Measurements from ENCODE around the gene RFTN2. TPM values are rescaled to one million over a fixed set of nuclear protein-coding genes. Genes with fewer than 3 reads are reported as not detected.
A peak's percentile ranks its signal among the peaks of the same experiment; 100 is the strongest.

Gene RFTN2
- total and polyA plus RNA-seq, 2 experiments from 2014 or later, result 0.42 to 2.1 TPM

DNA sequence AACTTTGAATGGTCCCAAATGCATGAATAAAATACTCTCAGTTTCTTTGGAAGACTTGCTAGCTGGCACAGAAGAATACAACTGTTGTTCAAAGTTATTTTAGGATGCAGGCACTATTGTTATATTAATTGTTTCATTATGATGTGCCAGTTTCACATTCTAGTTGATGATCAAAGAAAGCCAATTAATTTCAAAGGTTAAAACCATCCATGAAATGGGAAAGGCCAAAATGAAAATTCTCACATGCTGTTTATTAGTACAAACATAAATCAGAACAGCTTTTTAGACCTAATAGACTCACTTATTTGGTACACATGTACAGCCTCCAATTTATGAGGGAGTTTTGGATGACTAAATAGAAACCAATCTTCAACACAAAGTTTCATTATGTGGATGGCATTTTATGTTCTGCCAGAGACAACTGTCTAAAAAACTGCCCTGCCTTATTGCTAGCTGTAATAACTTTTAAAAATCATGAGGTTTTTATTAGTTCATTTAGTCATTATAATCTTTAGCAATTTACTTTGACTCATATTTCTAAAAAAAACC lies 42.2 kb downstream of the RFTN2 start (continued):
- TF ChIP-seq, protein P1, sequence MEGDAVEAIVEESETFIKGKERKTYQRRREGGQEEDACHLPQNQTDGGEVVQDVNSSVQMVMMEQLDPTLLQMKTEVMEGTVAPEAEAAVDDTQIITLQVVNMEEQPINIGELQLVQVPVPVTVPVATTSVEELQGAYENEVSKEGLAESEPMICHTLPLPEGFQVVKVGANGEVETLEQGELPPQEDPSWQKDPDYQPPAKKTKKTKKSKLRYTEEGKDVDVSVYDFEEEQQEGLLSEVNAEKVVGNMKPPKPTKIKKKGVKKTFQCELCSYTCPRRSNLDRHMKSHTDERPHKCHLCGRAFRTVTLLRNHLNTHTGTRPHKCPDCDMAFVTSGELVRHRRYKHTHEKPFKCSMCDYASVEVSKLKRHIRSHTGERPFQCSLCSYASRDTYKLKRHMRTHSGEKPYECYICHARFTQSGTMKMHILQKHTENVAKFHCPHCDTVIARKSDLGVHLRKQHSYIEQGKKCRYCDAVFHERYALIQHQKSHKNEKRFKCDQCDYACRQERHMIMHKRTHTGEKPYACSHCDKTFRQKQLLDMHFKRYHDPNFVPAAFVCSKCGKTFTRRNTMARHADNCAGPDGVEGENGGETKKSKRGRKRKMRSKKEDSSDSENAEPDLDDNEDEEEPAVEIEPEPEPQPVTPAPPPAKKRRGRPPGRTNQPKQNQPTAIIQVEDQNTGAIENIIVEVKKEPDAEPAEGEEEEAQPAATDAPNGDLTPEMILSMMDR (conservative IDR thresholded peaks at IDR 0.05; ENCODE audit: low read depth in 2 of 2), result no peak
- no peak for TF ChIP-seq EZH2 (IDR thresholded peaks at IDR 0.05; ENCODE audit: low read depth, unreplicated experiment)

DNA sequence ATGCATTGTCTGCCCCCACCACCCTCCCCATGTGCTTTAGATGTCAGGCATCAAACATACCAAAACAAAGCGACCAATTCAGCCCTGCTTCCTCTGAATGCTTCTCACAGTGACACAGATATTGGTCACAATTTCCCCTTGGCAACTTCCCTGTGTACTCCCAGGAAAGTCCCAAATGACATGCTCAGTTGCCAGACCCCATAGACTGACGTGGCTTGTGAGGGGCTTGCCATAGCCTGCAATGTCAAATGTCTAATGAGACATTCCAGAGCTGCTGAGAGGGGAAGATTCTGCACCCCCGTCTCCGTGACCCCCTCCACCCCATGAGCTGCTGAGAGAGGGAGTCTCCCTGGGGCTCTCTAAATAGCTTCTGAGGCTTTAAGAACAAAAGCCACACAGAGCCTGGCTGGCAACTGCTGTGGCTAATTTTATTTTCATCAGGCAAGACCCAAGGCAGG lies 47.3 kb downstream of the RFTN2 start:
- H3K79me2 ChIP-seq (replicated peaks; ENCODE audit: insufficient read depth), result no peaks in the 10 kb centered on the region
- no peak overlapping the region for H3K4me3 Mint-ChIP-seq
- no peak overlapping the region for H3K27ac Mint-ChIP-seq
- TF ChIP-seq POLR2AphosphoS5 (IDR thresholded peaks at IDR 0.05; ENCODE audit: low read depth) (no peak), STAT1 (IDR thresholded peaks at IDR 0.05; ENCODE audit: unreplicated experiment) (no peak), NANOG (IDR thresholded peaks at IDR 0.05; ENCODE audit: borderline replicate concordance) (no peak), ZNF331 (CRISPR knock-in tag; IDR thresholded peaks at IDR 0.05; ENCODE audit: low read depth) (no peak), CREB1 (CRISPR knock-in tag; IDR thresholded peaks at IDR 0.05; ENCODE audit: low read depth) (no peak), EZH2phosphoT487 (IDR thresholded peaks at IDR 0.05; ENCODE audit: unreplicated experiment) (no peak), ZNF114 (CRISPR knock-in tag; IDR thresholded peaks at IDR 0.05) (no peak), EZH2 (IDR thresholded peaks at IDR 0.05; ENCODE audit: low read depth, unreplicated experiment) (no peak)
- TF ChIP-seq, protein P1 (conservative IDR thresholded peaks at IDR 0.05; ENCODE audit: low read depth in 2 of 2), result no peak
- TF ChIP-seq, protein P2, sequence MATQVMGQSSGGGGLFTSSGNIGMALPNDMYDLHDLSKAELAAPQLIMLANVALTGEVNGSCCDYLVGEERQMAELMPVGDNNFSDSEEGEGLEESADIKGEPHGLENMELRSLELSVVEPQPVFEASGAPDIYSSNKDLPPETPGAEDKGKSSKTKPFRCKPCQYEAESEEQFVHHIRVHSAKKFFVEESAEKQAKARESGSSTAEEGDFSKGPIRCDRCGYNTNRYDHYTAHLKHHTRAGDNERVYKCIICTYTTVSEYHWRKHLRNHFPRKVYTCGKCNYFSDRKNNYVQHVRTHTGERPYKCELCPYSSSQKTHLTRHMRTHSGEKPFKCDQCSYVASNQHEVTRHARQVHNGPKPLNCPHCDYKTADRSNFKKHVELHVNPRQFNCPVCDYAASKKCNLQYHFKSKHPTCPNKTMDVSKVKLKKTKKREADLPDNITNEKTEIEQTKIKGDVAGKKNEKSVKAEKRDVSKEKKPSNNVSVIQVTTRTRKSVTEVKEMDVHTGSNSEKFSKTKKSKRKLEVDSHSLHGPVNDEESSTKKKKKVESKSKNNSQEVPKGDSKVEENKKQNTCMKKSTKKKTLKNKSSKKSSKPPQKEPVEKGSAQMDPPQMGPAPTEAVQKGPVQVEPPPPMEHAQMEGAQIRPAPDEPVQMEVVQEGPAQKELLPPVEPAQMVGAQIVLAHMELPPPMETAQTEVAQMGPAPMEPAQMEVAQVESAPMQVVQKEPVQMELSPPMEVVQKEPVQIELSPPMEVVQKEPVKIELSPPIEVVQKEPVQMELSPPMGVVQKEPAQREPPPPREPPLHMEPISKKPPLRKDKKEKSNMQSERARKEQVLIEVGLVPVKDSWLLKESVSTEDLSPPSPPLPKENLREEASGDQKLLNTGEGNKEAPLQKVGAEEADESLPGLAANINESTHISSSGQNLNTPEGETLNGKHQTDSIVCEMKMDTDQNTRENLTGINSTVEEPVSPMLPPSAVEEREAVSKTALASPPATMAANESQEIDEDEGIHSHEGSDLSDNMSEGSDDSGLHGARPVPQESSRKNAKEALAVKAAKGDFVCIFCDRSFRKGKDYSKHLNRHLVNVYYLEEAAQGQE (IDR thresholded peaks at IDR 0.05; ENCODE audit: unreplicated experiment), result no peak

More for the DNA sequence above, 47.3 kb downstream of the RFTN2 start:
- ATAC-seq (peak; percentile 92), DNase-seq (ENCODE audit: low spot score) (peak; percentile 27)
- no peak overlapping the region for H3K4me3 ChIP-seq
- H2AFZ ChIP-seq, result peak overlapping the region; percentile 76
- peak overlapping the region; percentile 59; the same call in 1 of the 2 replicates for H3K4me2 ChIP-seq
- H3K36me3 ChIP-seq (ENCODE audit: insufficient read depth), result no peaks in the 10 kb centered on the region
- H3K9me2 ChIP-seq (ENCODE audit: insufficient read depth), result 0 out of 2 replicates have a peak, but pooled peaks cover 3% of the 10 kb centered on the region
- no peak overlapping the region for H3K27ac ChIP-seq (ENCODE audit: low read depth)
- Mint-ChIP-seq H3K4me1 (peaks cover 19% of the 10 kb centered on the region), H3K9me3 (peaks cover 2% of the 10 kb centered on the region; the same call in 1 of the 3 replicates), H3K36me3 (ENCODE audit: low read depth) (no peaks in the 10 kb centered on the region; the same call in 2 of the 3 replicates), H3K27me3 (ENCODE audit: insufficient read depth, low read depth, poor library complexity) (peaks cover 10% of the 10 kb centered on the region)
- no peaks in the 10 kb centered on the region for H4K20me1 ChIP-seq (replicated peaks; ENCODE audit: insufficient read depth)
- no peaks in the 10 kb centered on the region for H3K27me3 ChIP-seq (ENCODE audit: insufficient read depth)
- no peaks in the 10 kb centered on the region; the same call in 1 of the 2 replicates for H3F3A ChIP-seq (replicated peaks; ENCODE audit: low read depth)
- peaks cover 16% of the 10 kb centered on the region for H3K4me1 ChIP-seq (ENCODE audit: insufficient read depth)

All from GM23338 (cell line).